Motor neuron (in vitro differentiated cells): Measurements from ENCODE around the gene KHDRBS1. TPM values are rescaled to one million over a fixed set of nuclear protein-coding genes. Genes with fewer than 3 reads are reported as not detected.
A peak's percentile ranks its signal among the peaks of the same experiment; 100 is the strongest.
"Not testable (repeated sequence)": the region's sequence is repeated elsewhere in the genome, so short reads cannot be mapped to it uniquely, and the experiment has no call there.

ENCODE experiments used
- ATAC-seq, 8 experiments: fragments of 200-7000 bp; cut with Tn5 transposase; replicated peaks in 6 of 8; 2 replicates each; pipeline ENCODE4 v1.8.0; 2021; ENCODE audit warnings: mild to moderate bottlenecking in 8 of 8, moderate library complexity in 8 of 8
- H3K27ac ChIP-seq, 2 donors: fragments of 250-450 bp; sonication (Bioruptor Pico); 2 replicates each; pipeline ENCODE4 v1.9.0; 2021; ENCODE audit warnings: antibody characterized with exemption in 2 of 2, mild to moderate bottlenecking in 2 of 2, moderate library complexity in 1 of 2
- H3K4me1 ChIP-seq, 2 donors: fragments of 250-450 bp; sonication (Bioruptor Pico); replicated peaks in 1 of 2; 2 replicates each; pipeline ENCODE4 v1.6.1; 2021; ENCODE audit warnings: antibody characterized with exemption in 2 of 2, mild to moderate bottlenecking in 2 of 2, moderate library complexity in 1 of 2
- H3K4me3 ChIP-seq, 5 donors: fragments of 250-450 bp; sonication (Bioruptor Pico); 2 replicates each; pipeline ENCODE4 v1.9.0; 2021; ENCODE audit warnings: antibody characterized with exemption in 5 of 5, mild to moderate bottlenecking in 5 of 5, moderate library complexity in 4 of 5
- WGBS, 10 experiments: fragments of 450-650 bp; shearing (Covaris generic); methylation state at CpG; one replicate each; pipeline ENCODE4 v1.0.0; 2022; 5-methylcytosine and 5-hydroxymethylcytosine counted together
- in situ Hi-C, 9 experiments: fragments of 400-800 bp; cut with MboI; loops; one replicate each; pipeline ENCODE4 v1.15.0; 2021; ENCODE audit warnings: low sequenced_read_pairs in 9 of 9, low pct_unique_long_range_greater_than_20kb in 2 of 9; ENCODE audit not compliant: unreplicated experiment in 9 of 9
- total RNA-seq, 8 experiments: library from RNA; unstranded; fragments of 300-600 nt; gene quantifications; 2 replicates each; pipeline versions ENCODE4 v1.2.3 to v1.2.4, GENCODE V29; 2022

The KHDRBS1 gene
- total RNA-seq, 8 experiments from 2014 or later: 41.9 to 242 (median 141) TPM

- Histone ChIP-seq H3K27ac (no peak overlapping the region), H3K4me3 (no peak overlapping the region), H3K4me1 (peaks cover 18 to 24% of the 10 kb centered on the region in 2 donors)
- in situ Hi-C loops: no loop called here
- no peak for ATAC-seq
- 63 to 100% (median 88%) methylated on average over 1 to 3 of the region's 3 CpGs for WGBS, 10 experiments
Measured at GRCh38 chr1:31989964-31990363, 23.7 kb upstream of the KHDRBS1 start.

GRCh38 chr1:31991182-31991581, 22.5 kb upstream of the KHDRBS1 start:
- ATAC-seq: peak in 2 of 8 experiments; percentile 34 to 56
- Histone ChIP-seq H3K4me3 (no peak overlapping the region), H3K4me1 (peaks cover 13 to 20% of the 10 kb centered on the region in 2 donors), H3K27ac (no peak overlapping the region)
- in situ Hi-C loops: no loop called here
- 40 to 100% (median 87%) methylated on average over 1 of the region's 1 CpG; no CpG with 5 or more reads in 2 of the 10 experiments for WGBS, 10 experiments

- WGBS, 10 experiments: 40 to 90% (median 83%) methylated on average over 1 to 3 of the region's 3 CpGs; no CpG with 5 or more reads in 2 of the 10 experiments
- in situ Hi-C loops: no loop called here
- no peak overlapping the region for H3K4me3 ChIP-seq
- no peaks in the 10 kb centered on the region for H3K4me1 ChIP-seq
- ATAC-seq: no peak
- H3K27ac ChIP-seq: no peak overlapping the region
Measured at GRCh38 chr1:31995263-31995662, 18.4 kb upstream of the KHDRBS1 start.

GRCh38 chr1:31996121-31996520, 17.5 kb upstream of the KHDRBS1 start:
- H3K4me3 ChIP-seq, H3K27ac ChIP-seq, in situ Hi-C loops, ATAC-seq, H3K4me1 ChIP-seq: not testable (repeated sequence)
- 60 to 93% (median 73%) methylated on average over 1 to 5 of the region's 5 CpGs; no CpG with 5 or more reads in 3 of the 10 experiments for WGBS, 10 experiments

GRCh38 chr1:32001863-32002262, 11.8 kb upstream of the KHDRBS1 start:
- Histone ChIP-seq H3K27ac (no peak overlapping the region), H3K4me1 (peaks cover 0 to 2% of the 10 kb centered on the region in 2 donors), H3K4me3 (no peak overlapping the region)
- ATAC-seq: no peak
- in situ Hi-C loops: no loop called here
- WGBS, 10 experiments: 88 to 100% (median 94%) methylated on average over 2 to 5 of the region's 5 CpGs; no CpG with 5 or more reads in 2 of the 10 experiments

- in situ Hi-C loops, H3K4me1 ChIP-seq, H3K4me3 ChIP-seq, H3K27ac ChIP-seq: not testable (repeated sequence)
- WGBS, 10 experiments: 17 to 93% (median 79%) methylated on average over 1 to 4 of the region's 4 CpGs; no CpG with 5 or more reads in 1 of the 10 experiments
- ATAC-seq: peak in 2 of 8 experiments; percentile 33 to 52
Measured at GRCh38 chr1:32002285-32002684, 11.4 kb upstream of the KHDRBS1 start.

- H3K4me1 ChIP-seq: peaks cover 0 to 2% of the 10 kb centered on the region in 2 donors
- no peak overlapping the region for H3K27ac ChIP-seq
- H3K4me3 ChIP-seq: no peak overlapping the region
- WGBS, 10 experiments: 46 to 100% (median 88%) methylated on average over 1 to 3 of the region's 3 CpGs; no CpG with 5 or more reads in 1 of the 10 experiments
- ATAC-seq: no peak
- in situ Hi-C loops: no loop called here
Measured at GRCh38 chr1:32005522-32005921, 8.1 kb upstream of the KHDRBS1 start.

GRCh38 chr1:32007591-32007940, 6.1 kb upstream of the KHDRBS1 start:
- H3K4me1 ChIP-seq: peaks cover 3% of the 10 kb centered on the region in 2 donors
- ATAC-seq: no peak
- WGBS, 10 experiments: 83 to 100% (median 100%) methylated on average over 1 of the region's 1 CpG; no CpG with 5 or more reads in 3 of the 10 experiments
- H3K27ac ChIP-seq: no peak overlapping the region
- in situ Hi-C loops: no loop called here
- no peak overlapping the region for H3K4me3 ChIP-seq

GRCh38 chr1:32010246-32010645, 3.4 kb upstream of the KHDRBS1 start:
- in situ Hi-C loops: no loop called here
- WGBS, 10 experiments: 55 to 100% (median 89%) methylated on average over 1 to 5 of the region's 5 CpGs
- Histone ChIP-seq H3K4me3 (no peak overlapping the region), H3K4me1 (peaks cover 6% of the 10 kb centered on the region in 2 donors), H3K27ac (no peak overlapping the region)
- ATAC-seq: no peak

- H3K4me3 ChIP-seq: peak overlapping the region; percentile 31 to 36 (median 33)
- no peak for ATAC-seq
- in situ Hi-C loops: no loop called here
- peak overlapping the region; percentile 67 to 87 for H3K27ac ChIP-seq
- peaks cover 12 to 19% of the 10 kb centered on the region in 2 donors for H3K4me1 ChIP-seq
- WGBS, 10 experiments: 30 to 92% (median 62%) methylated on average over 4 to 12 of the region's 12 CpGs
Measured at GRCh38 chr1:32012709-32013385, 821 bp upstream of the KHDRBS1 start.

GRCh38 chr1:32014199-32014947, 705 bp downstream of the KHDRBS1 start:
- peak overlapping the region; percentile 98 to 99 for H3K27ac ChIP-seq
- 0 to 7% (median 0%) methylated on average over 2 to 26 of the region's 55 CpGs; no CpG with 5 or more reads in 1 of the 10 experiments for WGBS, 10 experiments
- in situ Hi-C loops: no loop called here
- peak overlapping the region; percentile 87 to 97 (median 94) for H3K4me3 ChIP-seq
- ATAC-seq: peak; percentile 14 to 46 (median 36)
- H3K4me1 ChIP-seq: peaks cover 12 to 19% of the 10 kb centered on the region in 2 donors

- peak in 1 of 8 experiments; percentile 1 for ATAC-seq
- 0 to 3% (median 0%) methylated on average over 3 to 11 of the region's 11 CpGs; no CpG with 5 or more reads in 1 of the 10 experiments for WGBS, 10 experiments
- peak overlapping the region; percentile 87 to 97 (median 94) for H3K4me3 ChIP-seq
- H3K27ac ChIP-seq: peak overlapping the region; percentile 98 to 99
- in situ Hi-C loops: no loop called here
- peaks cover 12 to 19% of the 10 kb centered on the region in 2 donors for H3K4me1 ChIP-seq
Measured at GRCh38 chr1:32014948-32015273, 1.2 kb downstream of the KHDRBS1 start.

GRCh38 chr1:32020339-32020738, 6.7 kb downstream of the KHDRBS1 start:
- in situ Hi-C loops: no loop called here
- no peak overlapping the region for H3K27ac ChIP-seq
- ATAC-seq: peak in 7 of 8 experiments; percentile 16 to 80 (median 31)
- 11 to 98% (median 86%) methylated on average over 2 to 6 of the region's 6 CpGs; no CpG with 5 or more reads in 1 of the 10 experiments for WGBS, 10 experiments
- no peak overlapping the region for H3K4me3 ChIP-seq
- peaks cover 5 to 13% of the 10 kb centered on the region in 2 donors for H3K4me1 ChIP-seq
